Activated effector memory CD4-positive, alpha-beta T cell treated with Interleukin-2 at 50 U/mL for 16 hours (primary cell): ENCODE results near the gene MYH13.

Experiments
- DNase-seq: peaks from one replicate; pipeline ENCODE4 v3.0.0-alpha.2; 2020

The MYH13 gene

GRCh38 chr17:10372906-10373305 is at the start of gene MYH13:
MYH13 (minus strand) TSS chr17:10373006; CDS start chr17:10364530, 8,476 bp downstream.
- no peak for DNase-seq

- DNase-seq, result no peak
These were observed 49.2 kb upstream of the MYH13 start, which contains the start of gene MYH8 for GRCh38 chr17:10421900-10422542. MYH8 (minus strand) TSS chr17:10421950; CDS start chr17:10420227, 1,723 bp downstream.

DNA sequence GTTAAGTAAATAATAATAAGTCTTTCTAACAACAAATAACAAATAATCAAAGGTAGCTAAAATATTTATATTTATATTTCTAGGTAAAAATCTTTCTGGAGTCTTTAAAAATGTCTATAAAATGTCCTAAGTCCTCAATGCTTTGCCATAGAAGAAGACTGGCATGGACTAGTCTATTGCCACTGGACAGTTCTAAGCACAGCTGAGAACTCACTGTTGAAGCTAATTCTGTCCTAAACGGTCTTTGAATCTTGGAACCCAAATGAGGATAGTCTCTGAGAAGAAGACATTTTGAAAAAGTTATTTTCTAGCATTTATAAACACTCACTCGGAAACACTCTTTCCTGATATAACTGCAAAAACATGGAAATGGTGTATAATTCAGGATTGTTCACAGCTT is 48.4 kb upstream of the MYH13 start:
- DNase-seq, result no peak

DNA sequence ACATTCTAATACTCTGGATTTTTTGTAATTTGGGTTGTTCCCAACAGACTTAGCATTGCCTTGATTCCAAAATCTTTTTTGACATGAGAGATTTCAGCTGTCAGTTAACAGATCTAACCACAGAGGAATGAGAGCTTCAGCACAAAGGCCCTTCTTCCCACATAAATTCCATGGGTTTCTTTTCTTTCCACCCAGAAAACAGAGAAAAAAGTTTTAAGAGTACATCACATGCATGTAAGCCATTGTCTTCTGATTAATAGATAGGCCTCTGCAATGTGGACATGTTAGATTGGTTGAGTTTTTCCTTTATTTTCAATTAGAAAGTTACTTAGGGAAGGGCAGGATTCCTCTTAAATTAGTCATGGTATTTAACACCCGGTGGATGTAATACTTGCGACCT is 48.0 kb upstream of the MYH13 start:
- DNase-seq, result no peak

DNA sequence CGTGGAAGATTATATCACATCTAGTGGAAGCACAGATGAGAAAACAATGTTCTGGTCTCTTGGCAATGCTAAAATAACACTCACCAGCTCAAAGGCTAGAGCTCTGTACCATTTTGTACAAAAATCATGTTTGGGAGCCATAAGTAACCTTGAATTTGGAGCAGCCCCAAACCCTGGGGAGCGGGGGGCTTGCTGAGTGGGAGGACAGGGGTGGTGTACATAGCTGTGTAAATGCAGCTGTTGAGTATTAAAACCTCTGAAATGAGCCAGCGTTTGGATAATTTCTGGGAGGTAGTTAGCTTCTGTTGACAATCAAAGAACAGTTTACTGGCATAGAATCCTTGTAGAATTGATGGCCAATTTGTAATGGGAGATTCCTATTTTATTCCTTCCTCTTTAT is 44.6 kb upstream of the MYH13 start:
- DNase-seq, result no peak

GRCh38 chr17:10415161-10415560 is 42.4 kb upstream of the MYH13 start:
- no peak for DNase-seq

DNA sequence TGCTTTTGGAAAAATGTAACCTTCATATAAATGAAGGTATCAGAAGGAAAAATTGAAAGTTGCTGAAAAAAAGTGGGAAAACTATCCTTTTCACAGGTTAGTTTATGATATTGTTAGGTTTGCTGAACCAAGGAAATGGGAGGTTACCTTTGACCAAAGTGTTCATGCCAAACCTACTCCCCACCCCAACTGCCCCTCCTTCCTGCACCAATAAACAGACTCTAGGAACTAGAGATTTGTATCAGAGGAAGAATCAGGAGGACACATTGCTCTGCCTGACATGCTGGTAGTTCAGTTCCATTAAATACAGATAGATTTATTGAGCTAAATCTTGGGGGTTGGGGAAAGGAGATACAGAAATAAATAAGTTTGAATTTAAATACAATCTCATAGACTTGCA is 30.8 kb upstream of the MYH13 start:
- DNase-seq, result no peak

- no peak for DNase-seq
These were observed 25.5 kb upstream of the MYH13 start for GRCh38 chr17:10398352-10398751.

- DNase-seq, result no peak
These were observed 23.8 kb upstream of the MYH13 start for GRCh38 chr17:10396524-10397163.

DNA sequence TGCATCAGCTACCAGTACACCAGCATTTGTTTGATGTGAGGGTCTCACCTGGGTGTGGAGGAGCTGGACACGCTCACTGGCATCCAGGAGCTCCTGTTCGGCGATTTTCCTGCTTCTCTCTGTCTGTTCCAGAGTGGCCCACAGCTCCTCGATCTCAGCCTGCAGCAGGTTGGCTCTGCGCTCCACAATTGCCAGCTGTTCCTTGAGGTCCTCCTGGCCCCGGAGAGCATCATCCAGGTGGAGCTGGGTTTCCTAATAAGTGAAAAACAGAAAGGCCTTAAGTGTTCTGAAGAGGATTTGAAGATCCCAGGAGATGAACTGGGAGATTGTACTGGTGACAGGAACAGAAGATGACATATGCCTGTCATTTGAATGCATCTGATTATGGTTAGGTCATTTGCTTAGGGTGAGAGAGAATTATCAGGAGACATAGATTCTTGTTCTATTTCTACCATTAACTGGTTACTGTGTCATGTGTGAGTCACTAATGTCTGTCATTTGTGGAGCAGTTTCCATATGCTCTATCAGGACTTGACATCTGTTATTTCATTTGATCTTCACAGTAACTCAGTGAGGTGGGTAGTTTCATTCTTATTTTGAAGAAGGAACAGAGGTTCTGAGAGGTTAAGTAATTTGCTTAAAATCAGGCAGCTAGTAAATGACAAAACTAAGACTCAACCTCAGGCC is 21.5 kb upstream of the MYH13 start:
- no peak for DNase-seq

- DNase-seq, result no peak
These were observed 20.1 kb upstream of the MYH13 start for GRCh38 chr17:10392880-10393279.

DNA sequence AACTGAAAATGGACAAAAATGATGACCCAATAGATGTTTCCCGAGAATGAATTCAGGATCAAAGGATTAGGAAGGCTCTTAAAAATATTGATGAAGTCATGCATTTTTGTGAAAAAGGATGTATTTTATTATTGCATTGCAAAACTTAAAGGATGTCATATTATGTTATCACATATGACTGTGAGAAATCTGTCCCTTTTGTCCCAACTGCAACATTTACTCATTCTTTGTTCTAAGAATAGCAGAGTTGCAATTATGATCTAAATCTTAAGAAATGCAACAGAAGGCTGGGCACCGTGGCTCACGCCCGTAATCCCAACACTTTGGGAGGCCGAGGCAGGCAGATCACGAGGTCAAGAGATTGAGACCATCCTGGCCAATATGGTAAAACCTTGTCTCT is 13.1 kb upstream of the MYH13 start:
- no peak for DNase-seq

DNA sequence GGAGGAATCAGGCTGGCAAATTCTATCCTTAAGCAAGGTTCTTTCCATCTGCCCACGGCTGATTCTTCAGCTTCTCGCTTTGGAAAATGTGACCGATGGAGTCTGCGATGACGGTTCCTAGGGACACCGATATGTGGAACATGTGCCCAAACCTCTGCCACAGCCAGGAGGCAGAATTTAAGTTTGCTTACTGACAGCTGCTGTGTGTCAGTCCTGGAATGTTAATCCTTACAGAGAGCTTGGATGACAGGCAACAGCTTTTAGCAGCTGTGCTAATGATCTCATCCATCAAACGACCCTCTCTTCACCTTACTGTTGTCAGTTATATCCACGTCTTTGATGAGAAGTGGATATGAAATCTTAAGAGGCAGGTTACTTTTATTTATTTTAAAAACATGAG is 11.4 kb upstream of the MYH13 start:
- no peak for DNase-seq

DNA sequence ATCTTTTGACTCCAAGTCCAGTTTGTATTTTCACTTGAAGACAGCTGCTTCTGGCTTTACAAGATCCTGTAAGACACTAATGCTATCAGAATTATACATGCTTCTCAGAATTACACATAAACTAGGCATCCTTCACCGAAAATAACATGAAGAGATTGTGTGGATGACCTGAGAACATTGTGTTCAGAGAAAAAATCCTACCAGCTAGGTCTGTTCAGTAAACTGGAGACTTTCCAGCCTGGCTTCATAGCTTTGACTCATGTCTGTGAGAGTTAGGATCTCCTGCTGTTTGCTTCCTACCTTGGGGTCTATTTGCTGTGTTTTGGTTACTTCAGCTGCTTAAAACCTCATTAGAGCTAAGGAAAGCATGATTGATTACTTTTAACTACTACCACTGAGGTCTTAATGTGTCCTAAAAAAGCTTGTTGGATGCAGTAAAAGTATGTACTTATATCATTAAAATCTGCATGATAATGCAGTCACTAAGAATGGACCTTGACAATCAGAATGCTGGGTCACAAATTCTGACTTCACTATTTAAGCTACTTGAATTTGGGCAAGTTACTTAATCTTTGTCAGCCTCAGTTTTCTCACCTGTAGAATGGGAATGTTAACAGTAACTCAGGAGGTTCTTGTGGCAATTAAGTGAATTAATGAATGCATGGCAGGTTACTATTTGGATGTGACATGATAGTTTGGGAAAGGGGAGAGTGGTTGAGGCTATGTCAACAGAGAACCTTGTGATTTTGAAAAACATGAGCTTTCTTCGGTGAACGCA is 8.0 kb upstream of the MYH13 start:
- DNase-seq, result no peak

GRCh38 chr17:10370016-10370608 is 2.7 kb downstream of the MYH13 start:
- DNase-seq, result no peak

GRCh38 chr17:10369239-10369638 is 3.6 kb downstream of the MYH13 start:
- DNase-seq, result no peak

DNA sequence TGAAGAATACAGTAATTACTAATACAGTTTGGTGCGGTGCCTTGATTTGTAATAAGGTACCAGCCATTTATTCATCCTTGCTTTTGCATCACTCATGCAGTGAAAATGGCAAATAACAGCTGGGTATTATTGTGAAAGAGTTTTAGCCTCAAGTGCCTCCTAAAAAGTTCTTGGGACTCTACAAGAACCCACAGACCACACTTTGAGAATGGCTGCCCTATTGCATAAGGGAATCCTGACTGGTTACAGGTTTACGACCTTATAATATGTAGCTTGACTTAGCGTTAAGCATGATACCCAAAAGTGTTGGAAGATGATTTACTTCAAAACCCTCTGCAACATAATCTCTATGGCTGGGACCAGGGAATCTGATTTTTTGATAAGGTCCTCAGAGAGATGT is 4.2 kb downstream of the MYH13 start:
- DNase-seq, result no peak

GRCh38 chr17:10360578-10360977 is 12.2 kb downstream of the MYH13 start:
- no peak for DNase-seq

DNA sequence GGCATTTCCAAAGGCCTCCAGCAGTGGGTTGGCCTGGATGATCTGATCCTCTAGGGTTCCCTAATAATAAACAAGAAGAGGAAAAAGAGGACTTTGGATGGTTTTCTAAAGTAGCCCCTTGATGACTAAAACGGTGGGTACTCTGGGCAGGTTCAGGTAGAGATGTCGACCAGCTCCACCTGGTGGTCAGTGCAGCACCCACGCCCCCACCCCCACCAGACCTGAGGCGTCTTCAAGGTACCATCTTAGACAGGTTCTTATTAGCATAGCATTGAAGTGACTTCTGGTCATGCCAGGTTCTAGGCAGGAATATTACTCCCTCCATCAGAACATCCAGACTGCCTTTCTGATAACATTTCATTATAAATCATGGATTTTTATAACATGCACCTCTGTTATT is 15.0 kb downstream of the MYH13 start:
- DNase-seq, result no peak

- no peak for DNase-seq
These were observed 18.2 kb downstream of the MYH13 start for GRCh38 chr17:10354651-10355050.

GRCh38 chr17:10352893-10353292 is 19.9 kb downstream of the MYH13 start:
- no peak for DNase-seq

DNA sequence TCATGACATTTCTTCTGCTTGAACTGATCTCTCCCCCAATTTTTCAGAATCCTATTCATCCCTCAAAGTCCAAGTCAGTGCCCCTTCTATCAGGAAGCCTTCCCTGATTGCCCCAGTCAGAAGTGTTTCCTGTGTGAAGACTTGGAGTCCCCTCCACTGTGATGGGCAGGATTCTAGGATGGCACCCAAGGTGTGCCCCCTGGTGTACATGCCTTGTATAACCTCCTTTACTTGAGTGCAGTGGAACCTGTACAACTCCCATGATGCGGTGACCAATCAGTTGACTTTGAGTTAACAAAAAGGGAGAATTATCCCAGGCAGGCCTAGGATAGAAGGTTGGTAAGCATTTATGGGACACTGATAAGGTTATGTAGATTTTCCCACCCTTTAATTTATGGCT is 23.4 kb downstream of the MYH13 start:
- no peak for DNase-seq

GRCh38 chr17:10344816-10345215 is 28.0 kb downstream of the MYH13 start:
- DNase-seq, result no peak
